Measurements from ENCODE around the gene TMEM255A.

The TMEM255A gene

DNA sequence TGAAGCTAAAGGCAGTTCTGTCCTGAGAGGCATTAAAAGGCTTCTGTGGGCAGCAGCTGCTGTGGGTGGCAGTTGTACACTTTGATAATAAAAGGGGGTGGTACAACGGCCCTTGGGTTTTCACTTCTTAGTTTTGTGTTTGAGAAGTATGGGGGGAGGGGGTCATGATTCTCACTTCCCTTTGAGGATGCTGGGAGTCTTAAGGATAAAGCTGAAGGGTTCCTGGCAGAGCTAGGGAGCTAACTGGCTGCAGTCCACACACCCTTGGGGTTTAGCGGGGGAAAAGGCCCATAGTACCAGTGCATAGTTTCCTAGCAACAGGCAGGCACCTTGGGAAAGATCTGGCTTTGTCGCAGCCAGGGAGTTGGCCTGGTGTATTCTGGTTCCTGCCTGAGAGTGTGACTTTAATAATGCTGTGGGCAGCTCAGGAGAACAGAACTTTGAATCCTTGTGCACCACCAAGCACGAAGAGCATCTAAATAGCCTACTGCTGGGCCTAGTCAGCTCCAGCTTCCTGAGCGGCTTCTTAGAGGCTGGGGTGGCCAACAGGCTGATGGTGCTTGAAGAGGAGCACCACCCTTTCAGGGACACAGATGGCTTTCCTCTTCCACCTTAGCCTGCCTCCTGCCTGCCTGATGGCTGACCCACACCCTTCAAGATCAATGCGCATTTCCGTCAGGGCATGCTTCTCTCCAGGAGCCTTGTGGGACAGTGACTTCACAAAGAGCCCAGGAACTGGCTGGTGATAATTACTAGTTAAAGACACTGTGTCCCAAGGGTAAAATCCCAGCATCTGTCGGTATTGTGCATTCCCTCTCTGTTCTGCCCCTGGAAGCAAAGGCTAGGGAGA is 48.2 kb downstream of the TMEM255A start:
- DNase-seq, result no peak

DNA sequence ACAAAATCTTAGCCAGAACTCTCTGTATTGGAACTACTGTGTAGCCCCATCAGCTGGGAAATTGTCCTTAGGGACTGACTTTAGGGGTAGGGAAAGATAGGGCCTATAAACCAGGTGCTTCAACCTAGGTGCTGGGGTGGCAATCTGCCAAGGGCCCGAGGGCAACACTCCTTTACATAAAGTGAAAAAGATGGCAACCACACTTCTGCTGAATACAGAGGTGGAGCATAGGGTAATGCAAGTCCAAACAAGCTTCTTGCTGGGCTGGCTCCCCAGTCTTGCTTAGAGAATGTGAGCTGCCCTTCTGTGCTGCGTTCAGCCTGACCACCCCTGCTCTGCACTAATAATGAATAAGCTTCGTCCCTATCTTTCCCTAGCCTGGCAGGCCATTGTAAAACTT is 50.9 kb downstream of the TMEM255A start:
- DNase-seq, result no peak

- DNase-seq, result no peak
Measured at GRCh38 chrX:120253784-120254183, 57.5 kb downstream of the TMEM255A start.

DNA sequence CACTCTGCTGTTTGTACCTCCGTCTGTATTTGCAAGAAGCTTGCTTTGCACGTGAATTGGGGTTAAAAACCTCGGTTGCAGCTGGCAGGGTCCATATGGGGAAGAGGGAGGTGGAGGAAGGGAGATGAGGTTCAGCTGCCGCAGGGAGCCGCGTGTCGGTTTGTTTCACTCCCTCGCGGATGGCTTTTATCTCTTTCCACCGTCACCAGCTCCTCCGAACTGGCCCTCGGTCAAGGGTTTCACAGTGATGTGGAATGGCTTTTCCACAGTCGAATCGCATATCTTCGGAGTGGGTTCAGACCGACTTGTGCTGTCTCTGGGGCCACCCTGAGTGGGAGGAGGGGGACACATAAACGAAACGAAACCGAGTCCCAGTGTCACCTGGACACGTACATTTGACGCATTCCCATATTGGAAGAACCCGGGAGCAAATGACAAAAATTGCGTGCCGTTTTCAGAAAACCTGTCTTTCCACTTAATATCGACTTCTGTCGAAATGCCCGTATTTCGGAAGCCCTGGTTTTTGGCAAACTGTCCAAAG is 59.7 kb downstream of the TMEM255A start:
- DNase-seq, result peak; percentile 8

- DNase-seq, result peak; percentile 84
Measured at GRCh38 chrX:120250522-120251271, 60.6 kb downstream of the TMEM255A start, which contains the start of gene ZBTB33. TSS of gene ZBTB33 (plus strand) at chrX:120250812. CDS start at chrX:120253416, 2,604 bp downstream.

DNA sequence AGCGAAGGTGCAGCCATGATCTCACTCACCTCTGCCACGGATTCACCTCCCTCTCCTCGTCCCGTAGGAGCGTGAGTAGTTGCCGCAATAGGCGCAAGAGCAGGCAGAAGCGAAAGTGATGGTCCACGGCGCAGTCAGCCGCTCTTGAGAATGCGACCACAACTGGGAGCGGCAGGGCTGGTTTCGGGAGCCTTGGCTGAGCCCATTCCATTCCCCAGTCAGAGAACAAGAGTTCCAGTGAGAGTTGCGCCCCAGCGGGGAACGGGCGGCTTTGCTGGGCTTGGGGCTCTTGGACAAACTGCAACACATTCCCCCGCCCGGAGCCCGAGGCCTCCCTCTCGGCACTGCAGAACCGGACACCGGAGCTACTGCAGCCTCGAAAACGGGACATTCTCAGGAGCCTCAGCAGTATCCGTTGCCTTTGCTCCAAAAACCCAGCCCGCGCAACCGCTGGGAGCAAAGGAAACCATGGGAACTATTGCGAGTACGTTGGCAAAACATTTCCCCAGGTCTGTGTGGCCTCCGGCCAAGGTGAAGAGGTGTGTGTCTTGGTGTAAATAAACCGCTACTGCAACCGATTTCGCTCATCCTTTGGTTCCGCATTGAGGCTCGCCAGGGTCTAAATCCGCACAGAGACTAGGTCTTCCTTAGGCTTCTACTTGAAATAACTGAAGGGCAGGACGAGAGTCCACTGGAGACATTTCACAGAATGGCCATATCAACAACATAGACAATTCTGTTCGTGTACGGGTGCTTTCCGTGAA is 66.3 kb downstream of the TMEM255A start:
- peak; percentile 48 for DNase-seq

GRCh38 chrX:120244395-120244734 is 66.9 kb downstream of the TMEM255A start:
- DNase-seq, result no peak

GRCh38 chrX:120242813-120243212 is 68.4 kb downstream of the TMEM255A start:
- DNase-seq, result no peak

GRCh38 chrX:120238933-120239332 is 72.3 kb downstream of the TMEM255A start:
- DNase-seq, result no peak

- no peak for DNase-seq
Measured at GRCh38 chrX:120236687-120237479, 74.4 kb downstream of the TMEM255A start.

GRCh38 chrX:120235284-120235683 is 76.0 kb downstream of the TMEM255A start:
- DNase-seq, result no peak

GRCh38 chrX:120228187-120228908 is 82.9 kb downstream of the TMEM255A start:
- DNase-seq, result no peak

DNA sequence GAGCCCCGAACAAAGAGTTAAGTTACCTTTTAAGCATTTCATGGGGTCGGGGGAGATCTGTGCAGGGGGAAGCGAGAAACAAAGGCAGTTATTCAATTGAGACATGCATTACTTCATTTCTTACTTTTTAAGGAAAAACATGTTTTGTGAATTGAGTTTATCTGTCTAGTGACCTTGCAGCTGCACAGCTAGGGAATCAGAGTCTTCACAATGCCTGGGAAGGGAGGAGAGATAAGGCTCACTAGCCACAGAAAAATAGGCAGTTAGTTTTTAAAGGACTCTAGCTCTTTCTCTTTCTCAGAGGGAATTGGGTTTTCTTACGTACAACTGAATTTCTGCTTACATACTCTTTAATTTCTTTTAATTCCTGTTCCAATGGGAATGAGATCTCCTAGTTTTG is 86.9 kb downstream of the TMEM255A start:
- DNase-seq, result no peak

DNA sequence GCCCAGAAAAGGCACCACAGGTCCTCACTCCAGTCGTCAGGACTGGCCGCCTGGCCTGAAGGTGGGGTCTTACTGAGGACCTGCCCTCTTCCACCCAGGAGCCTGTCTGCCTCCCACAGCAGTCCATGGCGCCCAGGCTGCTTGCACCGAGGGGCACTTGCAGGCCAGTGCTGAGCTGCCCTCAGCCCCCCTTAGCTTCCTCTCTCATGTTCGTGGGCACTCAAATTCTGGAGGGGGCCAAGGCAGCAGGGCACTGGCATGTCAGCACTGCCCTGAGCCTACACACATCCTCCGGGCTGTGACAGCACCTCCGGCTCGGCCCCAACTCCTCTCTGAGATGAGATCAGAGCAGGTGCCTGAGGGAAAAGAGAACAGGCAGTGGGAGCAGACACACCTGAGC is 87.9 kb downstream of the TMEM255A start:
- no peak for DNase-seq

DNA sequence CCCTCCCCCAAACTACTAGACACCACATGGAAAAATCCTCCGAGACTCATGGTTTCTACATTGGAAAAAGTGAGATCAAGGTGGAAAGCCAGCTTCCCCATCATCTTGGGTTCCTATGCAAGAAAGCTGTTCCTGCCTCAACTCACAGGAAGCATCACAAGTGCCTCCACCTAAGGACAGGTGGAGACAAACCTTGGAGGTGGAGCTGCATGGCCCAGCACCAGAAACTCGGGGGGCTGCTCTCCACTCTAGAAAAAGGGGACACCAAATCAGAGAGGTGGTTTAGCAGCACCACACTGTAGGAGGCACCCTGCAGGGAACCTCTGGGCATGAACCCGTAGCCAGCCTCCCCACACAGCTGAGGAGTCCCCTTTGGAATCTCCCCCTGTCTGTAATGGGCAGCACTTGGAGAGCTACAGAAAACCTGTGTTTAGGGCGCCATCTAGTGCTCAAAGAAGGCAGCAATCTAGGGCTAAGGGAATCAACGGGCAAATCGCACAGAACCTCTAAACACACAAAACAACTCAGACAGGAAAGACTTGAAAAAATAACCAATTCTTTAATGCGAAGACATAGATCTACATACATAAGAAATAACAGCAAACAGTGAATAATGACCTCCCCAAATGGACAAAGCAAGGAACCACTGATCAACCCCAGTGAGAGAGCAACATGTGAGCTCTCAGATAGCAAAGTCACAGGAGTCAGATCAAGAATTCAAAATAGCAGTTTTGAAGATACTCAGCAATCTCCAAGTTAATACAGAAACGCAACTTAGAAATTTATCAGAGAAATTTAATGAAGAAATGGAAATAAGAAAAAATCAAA is 97.6 kb downstream of the TMEM255A start:
- peak; percentile 28 for DNase-seq

Measured in central memory CD4-positive, alpha-beta T cell (primary cell).